Adrenal gland (tissue), 12 donors: ENCODE results near the gene NME7. TPM values are rescaled to one million over a fixed set of nuclear protein-coding genes. Genes with fewer than 3 reads are reported as not detected.

ENCODE experiments used
- DNase-seq, 7 donors: peaks; one replicate each; pipeline ENCODE4 v3.0.0-alpha.2; 2019 to 2020
- H3K27ac ChIP-seq, 5 donors: fragments of 200-600 bp; sonication (generic) in 4 of 5; 1 replicate in 3 of 5; 2 replicates in 2 of 5; pipeline versions ENCODE4 v1.5.1 to v1.8.0; 2016 to 2020; ENCODE audit warnings: mild to moderate bottlenecking in 1 of 5
- H3K27me3 ChIP-seq: fragments of 200-600 bp; 2 replicates; pipeline ENCODE4 v1.8.0; 2021
- H3K36me3 ChIP-seq, 2 donors: fragments of 200-600 bp; replicated peaks in 1 of 2; 1 replicate in 1 of 2; 2 replicates in 1 of 2; pipeline versions ENCODE4 v1.5.1 to v1.8.0; 2018 to 2022
- H3K4me1 ChIP-seq, 2 donors: fragments of 200-600 bp; replicated peaks in 1 of 2; 1 replicate in 1 of 2; 2 replicates in 1 of 2; pipeline versions ENCODE4 v1.5.1 to v1.8.0; 2018 to 2021
- H3K4me3 ChIP-seq, 4 donors: fragments of 200-600 bp; sonication (generic) in 3 of 4; one replicate each; pipeline ENCODE4 v1.5.1; 2016 to 2018
- H3K9me3 ChIP-seq, 3 donors: fragments of 200-600 bp; sonication (generic) in 1 of 3; replicated peaks in 1 of 3; 1 replicate in 2 of 3; 2 replicates in 1 of 3; pipeline versions ENCODE4 v1.5.1 to v1.8.0; 2016 to 2021
- POLR2A ChIP-seq, 2 donors: fragments of 450-650 bp; IDR thresholded peaks; one replicate each; pipeline ENCODE4 v1.6.1; 2017; ENCODE audit warnings: antibody characterized with exemption in 2 of 2, mild to moderate bottlenecking in 2 of 2, moderate library complexity in 1 of 2
- WGBS, 4 donors: extraction: QIAGEN DNeasy Blood & Tissue Kit in 2 of 4; methylation state at CpG; one replicate each; pipeline versions ENCODE4 v1.1.5 to v1.1.7; 2013 to 2017; 5-methylcytosine and 5-hydroxymethylcytosine counted together
- intact Hi-C, 2 donors: fragments of 100-400 bp; cut with DNase I; formaldehyde crosslinking; loops; one replicate each; pipeline versions ENCODE4 v1.14.1 to v1.15.0; 2022 to 2023
- polyA plus RNA-seq, 3 donors: library from polyadenylated mRNA; stranded (reverse); fragments of 200-250 nt in 2 of 3; fragments of 350-450 nt in 1 of 3; fragmentation: Illumina TruSeq in 1 of 3; extraction: RNeasy Lipid Tissue Mini Kit (QIAGEN cat#74804) in 1 of 3; gene quantifications; one replicate each; pipeline ENCODE4 v1.2.3, GENCODE V29; 2013 to 2014
- total RNA-seq, 9 donors: library from RNA; depleted of rRNA in 4 of 9; stranded (reverse); fragments of >200 nt in 4 of 9; fragments of 120-200 nt in 1 of 9; fragmentation: NEBNext Ultra II Directional in 1 of 9; extraction: Animal tissue kit (Norgen Biotek cat#: 25700) in 1 of 9; gene quantifications; one replicate each; pipeline versions ENCODE4 v1.1.0 to v1.2.4, GENCODE V29; 2013 to 2023
- TF ChIP-seq, protein P1 (sequence below), 6 experiments: fragments of 450-650 bp in 4 of 6; fragments of 200-600 bp in 2 of 6; sonication (generic) in 1 of 6; IDR thresholded peaks; 1 replicate in 5 of 6; 2 replicates in 1 of 6; pipeline versions ENCODE4 v1.5.1 to v1.8.0; 2016 to 2021; ENCODE audit warnings: antibody characterized with exemption in 6 of 6, mild to moderate bottlenecking in 2 of 6, moderate library complexity in 1 of 6
- donor health status: healthy with polysubstance abuse.
- donor health status: Bipolar disorder and iron deficiency.
- donor health status: DM: yes; HTN: yes; CAD: no.
- donor health status: DM: no; HTN: no; CAD: no.
- donor health status: DM: no; HTN: no; CAD: no.
- donor health status: DM: yes; HTN: yes; CAD: no.

Gene NME7
- total and polyA plus RNA-seq, 12 donors: 3.3 to 41.4 (median 15.6) TPM

DNA sequence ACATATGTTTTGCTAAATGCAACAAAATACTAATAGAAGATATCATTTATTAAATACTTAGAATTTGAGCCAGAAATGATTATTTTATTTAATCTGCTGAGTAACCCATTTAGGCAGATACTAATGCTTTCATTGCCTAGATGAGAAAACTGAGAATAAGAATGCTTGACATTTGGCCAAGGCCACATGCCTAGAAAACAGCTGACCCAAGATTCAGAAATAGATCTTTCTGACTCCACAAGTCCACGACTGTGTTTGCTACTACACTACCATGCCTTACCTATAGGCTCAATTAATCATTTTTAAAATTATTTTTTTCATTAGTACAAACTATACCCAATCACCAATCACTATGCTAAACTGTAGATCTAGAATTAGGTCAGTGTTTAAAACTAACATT is 131.5 kb downstream of the NME7 start:
- TF ChIP-seq, protein P1, sequence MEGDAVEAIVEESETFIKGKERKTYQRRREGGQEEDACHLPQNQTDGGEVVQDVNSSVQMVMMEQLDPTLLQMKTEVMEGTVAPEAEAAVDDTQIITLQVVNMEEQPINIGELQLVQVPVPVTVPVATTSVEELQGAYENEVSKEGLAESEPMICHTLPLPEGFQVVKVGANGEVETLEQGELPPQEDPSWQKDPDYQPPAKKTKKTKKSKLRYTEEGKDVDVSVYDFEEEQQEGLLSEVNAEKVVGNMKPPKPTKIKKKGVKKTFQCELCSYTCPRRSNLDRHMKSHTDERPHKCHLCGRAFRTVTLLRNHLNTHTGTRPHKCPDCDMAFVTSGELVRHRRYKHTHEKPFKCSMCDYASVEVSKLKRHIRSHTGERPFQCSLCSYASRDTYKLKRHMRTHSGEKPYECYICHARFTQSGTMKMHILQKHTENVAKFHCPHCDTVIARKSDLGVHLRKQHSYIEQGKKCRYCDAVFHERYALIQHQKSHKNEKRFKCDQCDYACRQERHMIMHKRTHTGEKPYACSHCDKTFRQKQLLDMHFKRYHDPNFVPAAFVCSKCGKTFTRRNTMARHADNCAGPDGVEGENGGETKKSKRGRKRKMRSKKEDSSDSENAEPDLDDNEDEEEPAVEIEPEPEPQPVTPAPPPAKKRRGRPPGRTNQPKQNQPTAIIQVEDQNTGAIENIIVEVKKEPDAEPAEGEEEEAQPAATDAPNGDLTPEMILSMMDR (IDR thresholded peaks at IDR 0.05): peak in 4 of 6 experiments; percentile 8 to 29 (median 22)
- no peak for TF ChIP-seq POLR2A (IDR thresholded peaks at IDR 0.05)

DNA sequence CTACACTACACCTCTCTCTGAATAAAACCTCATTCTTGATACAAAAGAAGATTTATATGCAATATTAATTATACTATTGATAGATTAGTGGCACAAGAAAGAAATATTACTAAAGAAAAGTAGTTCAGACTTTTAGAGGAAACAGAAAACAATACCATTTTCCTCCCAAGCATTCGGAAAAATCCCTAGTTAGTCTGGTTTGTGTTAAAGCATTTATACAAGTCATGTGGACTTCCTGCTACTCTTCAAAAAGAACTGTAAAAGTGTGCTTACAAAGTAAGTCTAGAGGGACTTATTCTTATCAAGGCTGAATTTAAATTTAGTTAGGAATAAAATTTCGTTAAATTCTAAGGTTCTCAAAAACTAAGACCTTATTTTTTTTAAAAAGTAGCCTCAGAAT is 132.0 kb downstream of the NME7 start:
- Histone ChIP-seq H3K9me3 (no peaks in the 10 kb centered on the region), H3K27me3 (no peaks in the 10 kb centered on the region), H3K36me3 (no peaks in the 10 kb centered on the region), H3K4me1 (peaks cover 7 to 45% of the 10 kb centered on the region in 2 donors), H3K4me3 (no peak overlapping the region), H3K27ac (no peak overlapping the region)
- TF ChIP-seq, protein P1 (IDR thresholded peaks at IDR 0.05): no peak
- TF ChIP-seq POLR2A (IDR thresholded peaks at IDR 0.05): no peak
- DNase-seq: no peak
- WGBS, 4 donors: 77 to 86% (median 83%) methylated on average over 2 of the region's 2 CpGs
- intact Hi-C loops: no loop called here

More for the DNA sequence above, 131.5 kb downstream of the NME7 start:
- Histone ChIP-seq H3K27me3 (no peaks in the 10 kb centered on the region), H3K4me1 (peaks cover 13 to 49% of the 10 kb centered on the region in 2 donors), H3K4me3 (no peak overlapping the region), H3K27ac (peak overlapping the region in 1 of 5 donors; percentile 20), H3K9me3 (no peaks in the 10 kb centered on the region), H3K36me3 (no peaks in the 10 kb centered on the region)
- 6 to 24% (median 12%) methylated on average over 1 of the region's 1 CpG for WGBS, 4 donors
- DNase-seq: peak; percentile 23 to 61 (median 37)
- intact Hi-C loops: no loop called here

DNA sequence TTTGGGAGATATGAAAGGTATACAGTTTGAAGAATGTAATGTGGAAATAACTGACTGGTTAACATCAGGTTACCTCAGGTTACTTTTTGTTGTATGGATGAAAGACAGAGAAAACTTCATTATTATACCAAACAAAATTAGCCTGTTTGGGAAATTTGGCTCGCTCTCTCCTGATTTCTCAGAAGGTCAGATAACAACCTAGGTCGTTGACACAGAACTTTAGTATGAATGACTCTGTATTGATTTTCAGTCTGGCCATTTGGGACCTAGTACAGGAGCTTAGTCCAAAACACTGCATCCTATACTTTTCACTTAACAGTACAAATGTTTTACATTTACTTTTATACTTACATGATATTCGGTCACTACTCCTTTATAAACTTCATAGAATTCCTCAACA is 132.8 kb downstream of the NME7 start:
- H3K9me3 ChIP-seq: no peaks in the 10 kb centered on the region
- no peak overlapping the region for H3K4me3 ChIP-seq
- intact Hi-C loops: no loop called here
- TF ChIP-seq, protein P1 (IDR thresholded peaks at IDR 0.05): no peak
- TF ChIP-seq POLR2A (IDR thresholded peaks at IDR 0.05): no peak
- 55 to 62% (median 60%) methylated on average over 3 of the region's 3 CpGs for WGBS, 4 donors
- DNase-seq: no peak
- no peaks in the 10 kb centered on the region for H3K27me3 ChIP-seq
- H3K36me3 ChIP-seq: no peaks in the 10 kb centered on the region
- H3K4me1 ChIP-seq: peaks cover 4 to 37% of the 10 kb centered on the region in 2 donors
- H3K27ac ChIP-seq: no peak overlapping the region

DNA sequence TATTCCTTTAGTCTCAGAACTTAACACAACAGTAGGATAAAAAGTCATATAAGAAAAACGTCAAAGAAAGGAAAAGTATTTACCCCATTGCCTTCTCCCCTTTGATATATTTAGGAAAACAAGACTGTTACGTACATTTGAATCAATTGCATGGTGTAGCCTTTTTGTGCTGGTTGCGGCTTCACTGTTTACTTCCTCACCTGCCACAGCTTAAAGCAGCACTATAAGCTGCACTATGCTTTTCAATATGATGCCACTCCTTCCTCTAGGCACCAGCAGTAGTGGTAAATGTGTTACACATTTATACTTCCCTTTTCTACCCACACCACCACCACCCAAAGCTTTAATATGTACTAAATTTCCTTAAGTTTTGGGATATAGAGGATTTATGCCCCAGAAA is 150.0 kb downstream of the NME7 start:
- DNase-seq: no peak
- Histone ChIP-seq H3K4me3 (no peak overlapping the region), H3K9me3 (no peaks in the 10 kb centered on the region), H3K27me3 (no peaks in the 10 kb centered on the region), H3K36me3 (no peaks in the 10 kb centered on the region), H3K4me1 (no peaks in the 10 kb centered on the region), H3K27ac (no peak overlapping the region)
- intact Hi-C loops: no loop called here
- TF ChIP-seq, protein P1 (IDR thresholded peaks at IDR 0.05): no peak
- TF ChIP-seq POLR2A (IDR thresholded peaks at IDR 0.05): no peak
- 77 to 88% (median 81%) methylated on average over 3 of the region's 3 CpGs for WGBS, 4 donors
